ENCODE measurements around the gene C4BPB. TPM values are rescaled to one million over a fixed set of nuclear protein-coding genes. Genes with fewer than 3 reads are reported as not detected.
"Not testable (repeated sequence)": the region's sequence is repeated elsewhere in the genome, so short reads cannot be mapped to it uniquely, and the experiment has no call there.

Gene C4BPB
- total and polyA plus RNA-seq, 2 of the 8 experiments (the other 6 are each of a cell fraction or from before 2014, with no cell fraction given): not detected

- H3K56ac ChIP-seq (replicated peaks; ENCODE audit: insufficient read length, low read depth, low read length): no peak overlapping the region
- no peak overlapping the region for H4K5ac ChIP-seq (ENCODE audit: insufficient read length, low read depth, low read length)
- H2BK15ac ChIP-seq (ENCODE audit: low read length): no peak overlapping the region
- H3K79me2 ChIP-seq (ENCODE audit: control insufficient read depth in 1 of 2, insufficient read depth in 2 of 2, low read length in 2 of 2): peaks cover 0 to 8% of the 10 kb centered on the region in 2 experiments; a peak in 2 of 4 replicates
- FAIRE-seq: no peak
- no peak overlapping the region for H3K9ac ChIP-seq (replicated peaks in 1 of 4; ENCODE audit: extremely low read depth in 1 of 4, low read depth in 3 of 4, low read length in 3 of 4)
- peaks cover 0 to 2% of the 10 kb centered on the region in 2 experiments for H4K20me1 ChIP-seq (replicated peaks in 1 of 2; ENCODE audit: control insufficient read depth in 1 of 2, insufficient read depth in 2 of 2, low read length in 2 of 2)
- no peaks in the 10 kb centered on the region; a peak in 1 of 7 replicates for H3K4me1 ChIP-seq (replicated peaks in 1 of 4; ENCODE audit: control insufficient read depth in 3 of 4, insufficient read depth in 4 of 4, low read length in 3 of 4)
- no peaks in the 10 kb centered on the region; a peak in 1 of 8 replicates for H3K36me3 ChIP-seq (ENCODE audit: control insufficient read depth in 2 of 4, insufficient read depth in 4 of 4, low read length in 3 of 4)
- no peak overlapping the region for H3K4me3 ChIP-seq (ENCODE audit: extremely low read depth in 1 of 4, insufficient read depth in 2 of 4, low read depth in 3 of 4, low read length in 4 of 4)
- no peak overlapping the region for H3K18ac ChIP-seq (ENCODE audit: extremely low read depth, low read length)
- H3K4me2 ChIP-seq (ENCODE audit: insufficient read depth in 1 of 2, low read depth in 2 of 2, low read length in 2 of 2): no peak overlapping the region
- H2AK5ac ChIP-seq (ENCODE audit: low read depth, low read length): no peak overlapping the region
- no peaks in the 10 kb centered on the region for H3K9me3 ChIP-seq (ENCODE audit: insufficient read depth in 2 of 2, low read depth in 1 of 2, low read length in 1 of 2)
- no peak overlapping the region for H3K4ac ChIP-seq (replicated peaks; ENCODE audit: insufficient read length, low read depth, low read length)
- H3K79me1 ChIP-seq (ENCODE audit: low read depth, low read length): no peaks in the 10 kb centered on the region
- no peak overlapping the region for H2BK5ac ChIP-seq (ENCODE audit: low read depth, low read length)
- no peak overlapping the region for H2BK20ac ChIP-seq (ENCODE audit: low read length)
- no peak overlapping the region for H3K23ac ChIP-seq (ENCODE audit: insufficient read length)
- no peak overlapping the region for H3K14ac ChIP-seq (ENCODE audit: insufficient read length)
- TF ChIP-seq KDM4A (IDR thresholded peaks at IDR 0.05; ENCODE audit: low read depth, low read length, severe bottlenecking): no peak
- no peak overlapping the region for H4K8ac ChIP-seq (ENCODE audit: extremely low read depth, insufficient read depth, low read length)
- H2AFZ ChIP-seq (ENCODE audit: low read length): no peak overlapping the region
- no peaks in the 10 kb centered on the region for H3K27me3 ChIP-seq (replicated peaks in 1 of 4; ENCODE audit: control insufficient read depth in 3 of 4, extremely low read depth in 1 of 4, insufficient read depth in 3 of 4, low read length in 3 of 4)
- no peaks in the 10 kb centered on the region for H3K23me2 ChIP-seq (ENCODE audit: low read depth, low read length)
- 84% methylated on average over 3 of the region's 3 CpGs; no CpG with 5 or more reads in 1 of the 2 experiments for WGBS, 2 experiments (ENCODE audit: extremely low coverage in 1 of 2, insufficient coverage in 1 of 2, insufficient read length in 1 of 2, insufficient replicate concordance in 2 of 2, low coverage in 1 of 2, low lambda C conversion rate in 2 of 2, missing lambda C conversion rate in 1 of 2)
- no peak overlapping the region for H2BK120ac ChIP-seq (replicated peaks; ENCODE audit: low read depth, low read length)
- POLR2A ChIA-PET (ENCODE audit: partially characterized antibody): interaction anchor here (1.7 kb wide), 1 partner anchor 13 kb away, joined by 12 read pairs; the partner anchor contains the start of gene PFKFB2
- DNase-seq (ENCODE audit: low read depth in 1 of 2, low spot score in 2 of 2): no peak
- H4K91ac ChIP-seq (replicated peaks; ENCODE audit: insufficient read length, low read length): no peak overlapping the region
- no peak overlapping the region for H3K27ac ChIP-seq (ENCODE audit: low read depth, low read length)
- H2BK12ac ChIP-seq (ENCODE audit: low read depth, low read length): no peak overlapping the region
- CTCF ChIA-PET (ENCODE audit: partially characterized antibody): interaction anchor here (0.6 to 1.1 kb wide), 8 partner anchors 8 to 361 kb away, joined by 3 to 9 read pairs (median 3); partner anchors contain the start of gene PFKFB2
Measured at GRCh38 chr1:207040181-207040533, 48.5 kb upstream of the C4BPB start.

- H3K27me3 ChIP-seq (replicated peaks in 1 of 4; ENCODE audit: control insufficient read depth in 3 of 4, extremely low read depth in 1 of 4, insufficient read depth in 3 of 4, low read length in 3 of 4); H3K14ac ChIP-seq (ENCODE audit: insufficient read length); H3K4ac ChIP-seq (replicated peaks; ENCODE audit: insufficient read length, low read depth, low read length); H3K4me3 ChIP-seq (ENCODE audit: extremely low read depth in 1 of 4, insufficient read depth in 2 of 4, low read depth in 3 of 4, low read length in 4 of 4); H2AFZ ChIP-seq (ENCODE audit: low read length); H2AK5ac ChIP-seq (ENCODE audit: low read depth, low read length); H3K9me3 ChIP-seq (ENCODE audit: insufficient read depth in 2 of 2, low read depth in 1 of 2, low read length in 1 of 2); H3K18ac ChIP-seq (ENCODE audit: extremely low read depth, low read length); H3K79me1 ChIP-seq (ENCODE audit: low read depth, low read length); H3K56ac ChIP-seq (replicated peaks; ENCODE audit: insufficient read length, low read depth, low read length); H4K20me1 ChIP-seq (replicated peaks in 1 of 2; ENCODE audit: control insufficient read depth in 1 of 2, insufficient read depth in 2 of 2, low read length in 2 of 2); H4K91ac ChIP-seq (replicated peaks; ENCODE audit: insufficient read length, low read length); H4K5ac ChIP-seq (ENCODE audit: insufficient read length, low read depth, low read length); H2BK12ac ChIP-seq (ENCODE audit: low read depth, low read length); H3K23ac ChIP-seq (ENCODE audit: insufficient read length); H3K4me1 ChIP-seq (replicated peaks in 1 of 4; ENCODE audit: control insufficient read depth in 3 of 4, insufficient read depth in 4 of 4, low read length in 3 of 4); H3K36me3 ChIP-seq (ENCODE audit: control insufficient read depth in 2 of 4, insufficient read depth in 4 of 4, low read length in 3 of 4); H3K23me2 ChIP-seq (ENCODE audit: low read depth, low read length); DNase-seq (ENCODE audit: low read depth in 1 of 2, low spot score in 2 of 2); H3K27ac ChIP-seq (ENCODE audit: low read depth, low read length); H4K8ac ChIP-seq (ENCODE audit: extremely low read depth, insufficient read depth, low read length); FAIRE-seq; H2BK20ac ChIP-seq (ENCODE audit: low read length); H3K4me2 ChIP-seq (ENCODE audit: insufficient read depth in 1 of 2, low read depth in 2 of 2, low read length in 2 of 2); H2BK15ac ChIP-seq (ENCODE audit: low read length); H2BK5ac ChIP-seq (ENCODE audit: low read depth, low read length); H2BK120ac ChIP-seq (replicated peaks; ENCODE audit: low read depth, low read length); H3K9ac ChIP-seq (replicated peaks in 1 of 4; ENCODE audit: extremely low read depth in 1 of 4, low read depth in 3 of 4, low read length in 3 of 4): not testable (repeated sequence)
- 90% methylated on average over 2 of the region's 2 CpGs; no CpG with 5 or more reads in 1 of the 2 experiments for WGBS, 2 experiments (ENCODE audit: extremely low coverage in 1 of 2, insufficient coverage in 1 of 2, insufficient read length in 1 of 2, insufficient replicate concordance in 2 of 2, low coverage in 1 of 2, low lambda C conversion rate in 2 of 2, missing lambda C conversion rate in 1 of 2)
- ChIA-PET POLR2A (ENCODE audit: partially characterized antibody) (interaction anchor here (0.9 to 1.7 kb wide), 2 partner anchors 10 to 11 kb away, joined by 3 to 12 read pairs; partner anchors contain the start of gene PFKFB2), CTCF (ENCODE audit: partially characterized antibody) (interaction anchor here (1.2 kb wide), 1 partner anchor 8 kb away, joined by 3 read pairs; the partner anchor contains the start of gene C1orf116)
- H3K79me2 ChIP-seq (ENCODE audit: control insufficient read depth in 1 of 2, insufficient read depth in 2 of 2, low read length in 2 of 2): peaks cover 0 to 21% of the 10 kb centered on the region in 2 experiments; a peak in 2 of 4 replicates
Measured at GRCh38 chr1:207041397-207041796, 47.3 kb upstream of the C4BPB start.

All from H1 (cell line).